ENCODE data around the gene CBFA2T2.

Gene CBFA2T2

GRCh38 chr20:33677991-33678702 lies 188.3 kb downstream of the CBFA2T2 start:
- DNase-seq (ENCODE audit: low read depth in 2 of 2): no peak

- DNase-seq (ENCODE audit: low read depth in 2 of 2): no peak
Observed at GRCh38 chr20:33679758-33680485, 190.0 kb downstream of the CBFA2T2 start.

- no peak for DNase-seq (ENCODE audit: low read depth in 2 of 2)
Observed at GRCh38 chr20:33680686-33681085, 190.8 kb downstream of the CBFA2T2 start.

- no peak for DNase-seq (ENCODE audit: low read depth in 2 of 2)
Observed at GRCh38 chr20:33681288-33681687, 191.4 kb downstream of the CBFA2T2 start.

- DNase-seq (ENCODE audit: low read depth in 2 of 2): no peak
Observed at GRCh38 chr20:33681728-33682353, 191.9 kb downstream of the CBFA2T2 start.

- no peak for DNase-seq (ENCODE audit: low read depth in 2 of 2)
Observed at GRCh38 chr20:33684533-33685327, 194.8 kb downstream of the CBFA2T2 start.

- peak; percentile 65 to 66 for DNase-seq (ENCODE audit: low read depth in 2 of 2)
Observed at GRCh38 chr20:33685328-33686099, 195.6 kb downstream of the CBFA2T2 start.

- DNase-seq (ENCODE audit: low read depth in 2 of 2): peak; percentile 96 to 97
Observed at GRCh38 chr20:33686100-33686983, 196.4 kb downstream of the CBFA2T2 start, which contains the start of gene E2F1. Gene E2F1 (minus strand): TSS chr20:33686385. CDS start chr20:33686264, 121 bp downstream.

- no peak for DNase-seq (ENCODE audit: low read depth in 2 of 2)
Observed at GRCh38 chr20:33686984-33687366, 197.1 kb downstream of the CBFA2T2 start.

GRCh38 chr20:33687370-33687915 lies 197.5 kb downstream of the CBFA2T2 start:
- no peak for DNase-seq (ENCODE audit: low read depth in 2 of 2)

GRCh38 chr20:33687993-33688937 lies 198.4 kb downstream of the CBFA2T2 start:
- no peak for DNase-seq (ENCODE audit: low read depth in 2 of 2)

- no peak for DNase-seq (ENCODE audit: low read depth in 2 of 2)
Observed at GRCh38 chr20:33688938-33689424, 199.1 kb downstream of the CBFA2T2 start.

- DNase-seq (ENCODE audit: low read depth in 2 of 2): no peak
Observed at GRCh38 chr20:33689493-33689892, 199.6 kb downstream of the CBFA2T2 start.

- DNase-seq (ENCODE audit: low read depth in 2 of 2): no peak
Observed at GRCh38 chr20:33689973-33690372, 200.1 kb downstream of the CBFA2T2 start.

- DNase-seq (ENCODE audit: low read depth in 2 of 2): no peak
Observed at GRCh38 chr20:33693289-33693688, 203.4 kb downstream of the CBFA2T2 start.

- no peak for DNase-seq (ENCODE audit: low read depth in 2 of 2)
Observed at GRCh38 chr20:33693741-33694638, 204.1 kb downstream of the CBFA2T2 start.

GRCh38 chr20:33694639-33695012 lies 204.7 kb downstream of the CBFA2T2 start:
- no peak for DNase-seq (ENCODE audit: low read depth in 2 of 2)
